H1 (cell line): ENCODE measurements around the gene BRICD5. TPM values are rescaled to one million over a fixed set of nuclear protein-coding genes. Genes with fewer than 3 reads are reported as not detected.

Source experiments
- CBX5 ChIP-seq: fragments of 300-800, 300-1000 bp; sonication (generic); IDR thresholded peaks from 2 replicates; pipeline ENCODE4 v1.7.1; 2016; ENCODE audit warnings: antibody characterized with exemption, low read length, low read depth
- CEBPB ChIP-seq: IDR thresholded peaks from 2 replicates; pipeline ENCODE4 v1.6.1; 2012; ENCODE audit warnings: low read depth, low read length
- EP300 ChIP-seq, 2 experiments: IDR thresholded peaks; 1 replicate in 1 of 2; 2 replicates in 1 of 2; pipeline ENCODE4 v1.6.1; 2011 to 2012; ENCODE audit warnings: low read depth in 2 of 2, low read length in 2 of 2, mild to moderate bottlenecking in 2 of 2, borderline replicate concordance in 1 of 2, inconsistent platforms in 1 of 2, moderate library complexity in 1 of 2
- KDM4A ChIP-seq: IDR thresholded peaks from one replicate; pipeline ENCODE4 v1.7.1; 2012; ENCODE audit warnings: low read depth, mild to moderate bottlenecking, moderate library complexity, low read length, inconsistent platforms; ENCODE audit not compliant: severe bottlenecking
- RBBP5 ChIP-seq: IDR thresholded peaks from 2 replicates; pipeline ENCODE4 v1.7.1; 2012; ENCODE audit warnings: low read depth, mild to moderate bottlenecking, inconsistent platforms, low read length, moderate library complexity, borderline replicate concordance
- SIN3A ChIP-seq, 2 experiments: IDR thresholded peaks in 1 of 2; conservative IDR thresholded peaks in 1 of 2; 2 replicates each; pipeline ENCODE4 v1.6.1; 2011 to 2012; ENCODE audit warnings: low read length in 2 of 2, improper control_type of control experiment in 1 of 2, low read depth in 1 of 2, mild to moderate bottlenecking in 1 of 2
- polyA plus RNA-seq, 7 experiments: library from polyadenylated mRNA; depleted of rRNA in 3 of 7; stranded (reverse) in 5 of 7; unstranded in 2 of 7; fragments of >200 nt in 5 of 7; fragments of 200-250 nt in 2 of 7; gene quantifications; 1 replicate in 5 of 7; 2 replicates in 1 of 7; 4 replicates in 1 of 7; pipeline versions ENCODE4 v1.2.1 to v1.2.3, GENCODE V29; 2011 to 2013; ENCODE audit warnings: missing spikeins in 2 of 7, mixed read lengths in 2 of 7
- total RNA-seq: library from RNA; stranded (reverse); fragmentation: NEBNext Ultra II Directional; extraction: Animal tissue kit (Norgen Biotek cat#: 25700); gene quantifications from 2 replicates; pipeline ENCODE4 v1.2.1, GENCODE V29; 2021

Gene BRICD5
- total and polyA plus RNA-seq, 2 of the 8 experiments (the other 6 are each of a cell fraction or from before 2014, with no cell fraction given): 8.5 to 14.2 TPM

GRCh38 chr16:2195322-2196161 is 15.1 kb downstream of the BRICD5 start (continued):
- peak; percentile 56 for TF ChIP-seq KDM4A
- TF ChIP-seq SIN3A (conservative IDR thresholded peaks at IDR 0.05 in 1 of 2, IDR thresholded peaks at IDR 0.05 in 1 of 2; ENCODE audit: low read depth in 1 of 2, low read length in 2 of 2): peak in 1 of 2 experiments; percentile 68; a peak in 1 of 4 replicates
- no peak for TF ChIP-seq CBX5
- no peak; the same call in 1 of the 2 replicates for TF ChIP-seq RBBP5
- TF ChIP-seq CEBPB: no peak
- no peak for TF ChIP-seq EP300 (IDR thresholded peaks at IDR 0.05; ENCODE audit: borderline replicate concordance in 1 of 2, low read depth in 2 of 2, low read length in 2 of 2)
